ENCODE data around the gene OTUB1.

- TF ChIP-seq POLR2A (IDR thresholded peaks at IDR 0.05) (no peak), CTCF (IDR thresholded peaks at IDR 0.05) (no peak), POLR2AphosphoS5 (IDR thresholded peaks at IDR 0.05) (no peak), EP300 (IDR thresholded peaks at IDR 0.05) (no peak)
Measured at GRCh38 chr11:64042301-64042700, 56.1 kb downstream of the OTUB1 start.
